Astrocyte (in vitro differentiated cells and primary cell): ENCODE results near the gene TXLNA. TPM values are rescaled to one million over a fixed set of nuclear protein-coding genes. Genes with fewer than 3 reads are reported as not detected.

Source experiments
- DNase-seq: peaks from one replicate; pipeline ENCODE4 v3.0.0-alpha.2; 2010; ENCODE audit warnings: low read depth
- FAIRE-seq: peaks from 2 replicates; lab custom pipeline; 2011; peaks lifted over from hg19 to GRCh38; lab: Jason Lieb, UNC
- H2AFZ ChIP-seq: 2 replicates; pipeline ENCODE4 v1.6.0; 2012; ENCODE audit warnings: low read depth, low read length, inconsistent platforms
- H3K27ac ChIP-seq: 2 replicates; pipeline ENCODE4 v1.5.1; 2011; ENCODE audit warnings: low read depth, low read length, inconsistent platforms
- H3K27me3 ChIP-seq: 2 replicates; pipeline ENCODE4 v1.6.0; 2011; ENCODE audit warnings: low read length, inconsistent platforms; ENCODE audit not compliant: insufficient read depth
- H3K36me3 ChIP-seq: 2 replicates; pipeline ENCODE4 v1.5.1; 2011; ENCODE audit warnings: low read length, inconsistent platforms; ENCODE audit not compliant: insufficient read depth
- H3K4me1 ChIP-seq: 2 replicates; pipeline ENCODE4 v1.5.1; 2011; ENCODE audit warnings: low read length, inconsistent platforms; ENCODE audit not compliant: insufficient read depth
- H3K4me2 ChIP-seq: 2 replicates; pipeline ENCODE4 v1.6.0; 2012; ENCODE audit warnings: low read length, inconsistent platforms
- H3K4me3 ChIP-seq: 2 replicates; pipeline ENCODE4 v1.5.1; 2011; ENCODE audit warnings: low read depth, mild to moderate bottlenecking, low read length, inconsistent platforms; ENCODE audit not compliant: insufficient read depth
- H3K79me2 ChIP-seq: 2 replicates; pipeline ENCODE4 v1.6.0; 2012; ENCODE audit warnings: mild to moderate bottlenecking, low read length, inconsistent platforms; ENCODE audit not compliant: insufficient read depth
- H3K9ac ChIP-seq: 2 replicates; pipeline ENCODE4 v1.6.0; 2012; ENCODE audit warnings: mild to moderate bottlenecking, low read length, inconsistent platforms
- H3K9me3 ChIP-seq: 2 replicates; pipeline ENCODE4 v1.5.1; 2012; ENCODE audit warnings: low read depth, mild to moderate bottlenecking, low read length, inconsistent platforms; ENCODE audit not compliant: insufficient read depth
- H4K20me1 ChIP-seq: 2 replicates; pipeline ENCODE4 v1.6.0; 2012; ENCODE audit warnings: low read length, inconsistent platforms; ENCODE audit not compliant: insufficient read depth
- H3K27ac Mint-ChIP-seq: one replicate; pipeline ENCODE4 v1.8.0; 2021; ENCODE audit warnings: mild to moderate bottlenecking, mixed read lengths; ENCODE audit not compliant: unreplicated experiment
- H3K27me3 Mint-ChIP-seq: one replicate; pipeline ENCODE4 v1.8.0; 2021; ENCODE audit warnings: low read depth, mixed read lengths; ENCODE audit not compliant: unreplicated experiment
- H3K36me3 Mint-ChIP-seq: one replicate; pipeline ENCODE4 v1.8.0; 2021; ENCODE audit warnings: low read depth, mixed read lengths; ENCODE audit not compliant: unreplicated experiment
- H3K4me1 Mint-ChIP-seq: one replicate; pipeline ENCODE4 v1.8.0; 2021; ENCODE audit warnings: low read depth, mixed read lengths; ENCODE audit not compliant: unreplicated experiment
- H3K4me3 Mint-ChIP-seq: one replicate; pipeline ENCODE4 v1.8.0; 2021; ENCODE audit warnings: mild to moderate bottlenecking, moderate library complexity, mixed read lengths; ENCODE audit not compliant: unreplicated experiment
- H3K9me3 Mint-ChIP-seq: one replicate; pipeline ENCODE4 v1.8.0; 2021; ENCODE audit warnings: mild to moderate bottlenecking, mixed read lengths; ENCODE audit not compliant: unreplicated experiment
- CTCF ChIP-seq: IDR thresholded peaks from 2 replicates; pipeline ENCODE4 v1.5.1; 2011; ENCODE audit warnings: low read depth, mild to moderate bottlenecking, inconsistent platforms, low read length, moderate library complexity; ENCODE audit not compliant: insufficient read depth
- EZH2 ChIP-seq: IDR thresholded peaks from 2 replicates; pipeline ENCODE4 v1.6.1; 2012; ENCODE audit warnings: mild to moderate bottlenecking, low read length, inconsistent platforms; ENCODE audit not compliant: insufficient read depth
- total RNA-seq: library from RNA; stranded (reverse); gene quantifications from 2 replicates; pipeline ENCODE4 v1.2.1, GENCODE V29; 2021

Gene TXLNA
- total RNA-seq, 1 donor from 2014 or later, result 65.8 TPM

DNA sequence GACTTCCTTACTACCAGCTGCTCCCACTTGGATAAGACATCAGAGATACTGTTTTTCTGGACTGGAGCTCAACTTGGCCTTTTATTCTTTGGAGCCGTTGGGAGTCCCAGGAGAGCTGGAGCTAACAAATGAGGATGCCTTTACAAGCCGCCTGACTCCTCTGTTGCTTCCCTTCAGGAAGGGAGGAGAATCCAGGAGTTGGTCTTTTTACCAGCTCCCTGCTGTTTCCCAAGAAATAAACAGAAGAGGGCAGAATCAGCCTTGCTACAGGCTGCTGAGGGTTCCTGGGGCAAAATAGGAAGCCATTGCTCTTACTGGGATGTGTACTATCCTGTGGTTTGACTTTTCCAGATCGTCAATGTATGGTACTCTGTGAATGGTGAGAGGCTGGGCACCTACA lies 44.2 kb downstream of the TXLNA start:
- Histone ChIP-seq H3K27me3 (no peaks in the 10 kb centered on the region), H3K4me2 (peak overlapping the region; percentile 97), H3K36me3 (peaks cover 31% of the 10 kb centered on the region), H3K4me3 (peak overlapping the region; percentile 3), H3K27ac (no peak overlapping the region), H3K4me1 (peaks cover 19% of the 10 kb centered on the region), H3K9me3 (no peaks in the 10 kb centered on the region), H4K20me1 (peaks cover 16% of the 10 kb centered on the region), H2AFZ (no peak overlapping the region), H3K9ac (peak overlapping the region; percentile 100), H3K79me2 (peaks cover 56% of the 10 kb centered on the region)
- Mint-ChIP-seq H3K4me3 (peak overlapping the region; percentile 98), H3K27me3 (no peaks in the 10 kb centered on the region), H3K36me3 (peaks cover 26% of the 10 kb centered on the region), H3K9me3 (no peaks in the 10 kb centered on the region), H3K4me1 (peaks cover 12% of the 10 kb centered on the region), H3K27ac (peak overlapping the region; percentile 87)
- no peak for FAIRE-seq
- DNase-seq, result no peak
- no peak for TF ChIP-seq EZH2

DNA sequence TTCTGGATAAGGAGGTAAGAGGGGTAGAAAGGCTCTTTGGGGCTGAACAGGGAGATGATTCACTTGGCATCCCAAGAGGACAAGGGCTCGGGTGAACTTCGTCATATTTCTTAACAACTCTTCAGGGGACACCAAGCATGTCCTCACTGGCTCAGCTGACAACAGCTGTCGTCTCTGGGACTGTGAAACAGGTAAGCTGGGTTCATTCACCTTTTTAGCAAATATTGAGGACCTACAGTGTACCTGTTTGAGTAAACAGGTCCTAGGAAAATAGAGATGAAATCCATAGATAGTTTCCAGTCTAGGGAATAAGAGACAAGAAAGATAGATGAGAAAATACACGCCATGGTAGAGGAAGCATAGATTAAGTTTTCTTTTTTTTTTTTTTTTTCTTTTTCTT lies 44.8 kb downstream of the TXLNA start:
- Mint-ChIP-seq H3K4me1 (peaks cover 11% of the 10 kb centered on the region), H3K4me3 (peak overlapping the region; percentile 98), H3K27me3 (no peaks in the 10 kb centered on the region), H3K9me3 (no peaks in the 10 kb centered on the region), H3K36me3 (peaks cover 28% of the 10 kb centered on the region), H3K27ac (no peak overlapping the region)
- TF ChIP-seq EZH2 (no peak), CTCF (no peak)
- H3K27me3 ChIP-seq, result no peaks in the 10 kb centered on the region
- no peak overlapping the region for H3K27ac ChIP-seq
- H3K4me2 ChIP-seq, result peak overlapping the region; percentile 97
- H3K4me1 ChIP-seq, result peaks cover 19% of the 10 kb centered on the region
- H3K9me3 ChIP-seq, result no peaks in the 10 kb centered on the region
- FAIRE-seq (no peak), DNase-seq (no peak)
- H4K20me1 ChIP-seq, result peaks cover 16% of the 10 kb centered on the region
- H2AFZ ChIP-seq, result no peak overlapping the region
- H3K79me2 ChIP-seq, result peaks cover 53% of the 10 kb centered on the region
- H3K9ac ChIP-seq, result peak overlapping the region; percentile 100
- no peak overlapping the region for H3K4me3 ChIP-seq
- peaks cover 33% of the 10 kb centered on the region for H3K36me3 ChIP-seq

DNA sequence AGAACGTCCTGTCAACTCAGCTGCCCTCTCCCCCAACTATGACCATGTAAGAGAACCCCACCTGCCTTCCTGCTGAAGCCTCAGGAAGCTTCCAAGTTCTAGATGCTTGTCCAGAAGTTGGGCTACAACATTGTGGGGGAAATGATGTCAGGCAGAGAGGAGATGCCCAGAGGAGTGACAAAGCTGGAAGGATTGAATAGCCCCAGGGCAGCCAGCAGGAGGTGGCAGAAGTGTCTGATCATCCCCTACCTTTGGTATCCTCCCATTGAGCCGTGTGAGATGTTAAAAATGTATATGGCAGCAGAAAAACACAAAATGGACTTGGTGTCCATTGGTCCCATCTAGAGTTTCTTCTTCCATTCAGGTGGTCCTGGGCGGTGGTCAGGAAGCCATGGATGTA lies 49.3 kb downstream of the TXLNA start:
- Mint-ChIP-seq H3K9me3 (no peaks in the 10 kb centered on the region), H3K27me3 (no peaks in the 10 kb centered on the region), H3K36me3 (peaks cover 30% of the 10 kb centered on the region), H3K27ac (peak overlapping the region; percentile 42), H3K4me3 (no peak overlapping the region), H3K4me1 (peaks cover 4% of the 10 kb centered on the region)
- no peak overlapping the region for H3K27ac ChIP-seq
- H3K9me3 ChIP-seq, result no peaks in the 10 kb centered on the region
- H4K20me1 ChIP-seq, result peaks cover 13% of the 10 kb centered on the region
- H3K4me2 ChIP-seq, result no peak overlapping the region
- FAIRE-seq, result no peak
- peaks cover 15% of the 10 kb centered on the region for H3K79me2 ChIP-seq
- H3K9ac ChIP-seq, result no peak overlapping the region
- no peaks in the 10 kb centered on the region for H3K4me1 ChIP-seq
- H2AFZ ChIP-seq, result no peak overlapping the region
- DNase-seq, result no peak
- H3K4me3 ChIP-seq, result no peak overlapping the region
- peaks cover 44% of the 10 kb centered on the region for H3K36me3 ChIP-seq
- H3K27me3 ChIP-seq, result no peaks in the 10 kb centered on the region
- TF ChIP-seq EZH2 (no peak), CTCF (no peak)
